Measurements from ENCODE around the gene ANKRD50. TPM values are rescaled to one million over a fixed set of nuclear protein-coding genes. Genes with fewer than 3 reads are reported as not detected.

Gene ANKRD50
- polyA plus RNA-seq, 1 donor (not counting 4 experiments of a cell fraction or from before 2014, with no cell fraction given) = 21.6 TPM

DNA sequence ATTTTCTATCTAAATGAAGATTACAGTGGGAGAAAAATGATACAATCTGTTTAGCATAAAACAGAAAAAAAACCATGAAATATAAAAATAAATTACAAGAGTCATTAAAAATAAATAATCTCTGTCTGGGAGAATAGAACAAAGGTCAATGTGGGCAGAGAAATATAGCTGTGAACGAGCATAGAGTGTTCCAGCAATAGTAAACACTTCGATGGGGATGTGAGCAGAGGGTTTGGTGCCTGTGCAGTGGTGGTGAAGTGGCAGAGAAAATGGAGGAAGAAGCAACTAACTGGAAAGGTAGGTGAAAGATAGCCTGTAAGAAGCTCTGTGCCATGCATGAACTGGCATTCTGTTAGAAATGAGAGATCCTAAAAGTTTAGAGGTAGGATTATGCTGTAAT, 64.9 kb downstream of the ANKRD50 start:
- no peak overlapping the region for H3K27ac ChIP-seq (ENCODE audit: control insufficient read depth, insufficient read depth, low read length)
- no peaks in the 10 kb centered on the region for H3K36me3 ChIP-seq (ENCODE audit: control insufficient read depth in 2 of 2, extremely low read depth in 1 of 2, insufficient read depth in 2 of 2, low read length in 2 of 2)
- H3K4me2 ChIP-seq (ENCODE audit: control insufficient read depth, extremely low read depth, insufficient read depth, low read depth, low read length) = no peak overlapping the region
- no peak overlapping the region for H3K4me3 ChIP-seq (ENCODE audit: control insufficient read depth in 2 of 3, extremely low read depth in 1 of 3, insufficient read depth in 2 of 3, low read depth in 1 of 3, low read length in 3 of 3)
- H3K9me1 ChIP-seq (ENCODE audit: control insufficient read depth, extremely low read depth, insufficient read depth, low read length) = no peaks in the 10 kb centered on the region
- no peaks in the 10 kb centered on the region for H3K79me2 ChIP-seq (ENCODE audit: control insufficient read depth, insufficient read depth, low read length)
- peaks cover 9% of the 10 kb centered on the region for H3K4me1 ChIP-seq (ENCODE audit: control insufficient read depth, extremely low read depth, insufficient read depth, low read length)
- TF ChIP-seq CTCF (optimal IDR thresholded peaks at IDR 0.05 in 1 of 3, IDR thresholded peaks at IDR 0.05 in 1 of 3, conservative IDR thresholded peaks at IDR 0.05 in 1 of 3; ENCODE audit: extremely low read depth in 1 of 3, insufficient read depth in 2 of 3, low read length in 3 of 3) = no peak
- TF ChIP-seq EZH2 (IDR thresholded peaks at IDR 0.05; ENCODE audit: low read length) = no peak
- FAIRE-seq (no peak), DNase-seq (ENCODE audit: low read depth, low spot score) (no peak)
- H3K27me3 ChIP-seq (ENCODE audit: control insufficient read depth, extremely low read depth, insufficient read depth, low read length) = no peaks in the 10 kb centered on the region
- H2AFZ ChIP-seq (ENCODE audit: control insufficient read depth, low read length) = no peak overlapping the region
- no peak overlapping the region for H3K9ac ChIP-seq (ENCODE audit: control insufficient read depth, extremely low read depth, insufficient read depth, low read length)
- H4K20me1 ChIP-seq (ENCODE audit: control insufficient read depth, extremely low read depth, insufficient read depth, low read length) = no peaks in the 10 kb centered on the region
- dilution Hi-C loops (cut with MboI; ENCODE audit: extremely low pct_ligation_motif_present, low sequenced_read_pairs) = no loop called here
- H3K9me3 ChIP-seq (ENCODE audit: control insufficient read depth, low read depth, low read length) = no peaks in the 10 kb centered on the region

GRCh38 chr4:124644621-124645020, 67.9 kb downstream of the ANKRD50 start:
- dilution Hi-C loops (cut with MboI; ENCODE audit: extremely low pct_ligation_motif_present, low sequenced_read_pairs) = no loop called here
- H3K9me1 ChIP-seq (ENCODE audit: control insufficient read depth, extremely low read depth, insufficient read depth, low read length) = no peaks in the 10 kb centered on the region
- FAIRE-seq = no peak

More at GRCh38 chr4:124644621-124645020, 67.9 kb downstream of the ANKRD50 start:
- Histone ChIP-seq H3K9me3 (ENCODE audit: control insufficient read depth, low read depth, low read length) (no peaks in the 10 kb centered on the region), H3K4me2 (ENCODE audit: control insufficient read depth, extremely low read depth, insufficient read depth, low read depth, low read length) (no peak overlapping the region), H3K4me1 (ENCODE audit: control insufficient read depth, extremely low read depth, insufficient read depth, low read length) (peaks cover 33% of the 10 kb centered on the region), H3K27ac (ENCODE audit: control insufficient read depth, insufficient read depth, low read length) (no peak overlapping the region), H4K20me1 (ENCODE audit: control insufficient read depth, extremely low read depth, insufficient read depth, low read length) (no peaks in the 10 kb centered on the region), H3K9ac (ENCODE audit: control insufficient read depth, extremely low read depth, insufficient read depth, low read length) (no peak overlapping the region), H3K36me3 (ENCODE audit: control insufficient read depth in 2 of 2, extremely low read depth in 1 of 2, insufficient read depth in 2 of 2, low read length in 2 of 2) (no peaks in the 10 kb centered on the region), H2AFZ (ENCODE audit: control insufficient read depth, low read length) (no peak overlapping the region), H3K27me3 (ENCODE audit: control insufficient read depth, extremely low read depth, insufficient read depth, low read length) (no peaks in the 10 kb centered on the region), H3K79me2 (ENCODE audit: control insufficient read depth, insufficient read depth, low read length) (no peaks in the 10 kb centered on the region), H3K4me3 (ENCODE audit: control insufficient read depth in 2 of 3, extremely low read depth in 1 of 3, insufficient read depth in 2 of 3, low read depth in 1 of 3, low read length in 3 of 3) (no peak overlapping the region)
- no peak for TF ChIP-seq CTCF (optimal IDR thresholded peaks at IDR 0.05 in 1 of 3, IDR thresholded peaks at IDR 0.05 in 1 of 3, conservative IDR thresholded peaks at IDR 0.05 in 1 of 3; ENCODE audit: extremely low read depth in 1 of 3, insufficient read depth in 2 of 3, low read length in 3 of 3)
- DNase-seq (ENCODE audit: low read depth, low spot score) = no peak
